Gastrocnemius medialis (tissue), 4 donors: ENCODE measurements around the gene LCN6. TPM values are rescaled to one million over a fixed set of nuclear protein-coding genes. Genes with fewer than 3 reads are reported as not detected.

Source experiments
- ATAC-seq, 2 donors: fragments of 150-250 bp; one replicate each; pipeline ENCODE4 v1.9.1; 2016
- DNase-seq, 2 donors: peaks; one replicate each; pipeline ENCODE4 v3.0.0-alpha.2; 2019
- H3K27ac ChIP-seq, 4 donors: fragments of 200-600 bp; sonication (generic); 1 replicate in 1 of 4; 2 replicates in 3 of 4; pipeline ENCODE4 v1.5.1; 2016 to 2018; ENCODE audit warnings: mild to moderate bottlenecking in 2 of 4, moderate library complexity in 1 of 4
- H3K27me3 ChIP-seq, 3 donors: fragments of 200-600 bp; sonication (generic) in 2 of 3; 1 replicate in 1 of 3; 2 replicates in 2 of 3; pipeline versions ENCODE4 v1.5.1 to v1.6.0; 2016 to 2019; ENCODE audit warnings: mild to moderate bottlenecking in 1 of 3, moderate library complexity in 1 of 3
- H3K36me3 ChIP-seq, 2 donors: fragments of 200-600 bp; sonication (generic) in 1 of 2; one replicate each; pipeline ENCODE4 v1.5.1; 2017 to 2018
- H3K4me1 ChIP-seq, 2 donors: fragments of 200-600 bp; sonication (generic) in 1 of 2; one replicate each; pipeline ENCODE4 v1.5.1; 2016 to 2017; ENCODE audit warnings: mild to moderate bottlenecking in 2 of 2
- H3K4me3 ChIP-seq, 4 donors: fragments of 200-600 bp; sonication (generic) in 3 of 4; 1 replicate in 1 of 4; 2 replicates in 3 of 4; pipeline ENCODE4 v1.5.1; 2016 to 2019; ENCODE audit warnings: mild to moderate bottlenecking in 2 of 4
- H3K9me3 ChIP-seq, 3 donors: fragments of 200-600 bp; sonication (generic) in 2 of 3; 1 replicate in 1 of 3; 2 replicates in 2 of 3; pipeline ENCODE4 v1.5.1; 2016 to 2019
- POLR2A ChIP-seq, 2 donors: fragments of 450-650 bp; IDR thresholded peaks; one replicate each; pipeline ENCODE4 v1.6.1; 2017; ENCODE audit warnings: antibody characterized with exemption in 2 of 2, mild to moderate bottlenecking in 2 of 2, moderate library complexity in 2 of 2
- in situ Hi-C, 4 donors: fragments of 200-750 bp; cut with MboI; loops; one replicate each; pipeline versions ENCODE4 v1.15.0 to v1.8.0; 2017; ENCODE audit warnings: low sequenced_read_pairs in 4 of 4
- intact Hi-C: fragments of 100-400 bp; cut with DNase I; formaldehyde crosslinking; loops from one replicate; pipeline ENCODE4 v1.15.1; 2023; ENCODE audit warnings: low total_unique reads
- total RNA-seq, 4 donors: library from RNA; depleted of rRNA; stranded (reverse); fragments of >200 nt; gene quantifications; one replicate each; pipeline versions ENCODE4 v1.1.0 to v1.2.3, GENCODE V29; 2016
- TF ChIP-seq, protein P1 (sequence below), 5 experiments: fragments of 450-650 bp in 3 of 5; fragments of 200-600 bp in 2 of 5; sonication (generic) in 2 of 5; IDR thresholded peaks in 4 of 5; conservative IDR thresholded peaks in 1 of 5; 1 replicate in 4 of 5; 2 replicates in 1 of 5; pipeline ENCODE4 v1.5.1; 2016 to 2019; ENCODE audit warnings: antibody characterized with exemption in 5 of 5, mild to moderate bottlenecking in 3 of 5, moderate library complexity in 3 of 5

The LCN6 gene
- total RNA-seq, 4 donors from 2014 or later, result 2.1 to 11.7 (median 3.7) TPM

DNA sequence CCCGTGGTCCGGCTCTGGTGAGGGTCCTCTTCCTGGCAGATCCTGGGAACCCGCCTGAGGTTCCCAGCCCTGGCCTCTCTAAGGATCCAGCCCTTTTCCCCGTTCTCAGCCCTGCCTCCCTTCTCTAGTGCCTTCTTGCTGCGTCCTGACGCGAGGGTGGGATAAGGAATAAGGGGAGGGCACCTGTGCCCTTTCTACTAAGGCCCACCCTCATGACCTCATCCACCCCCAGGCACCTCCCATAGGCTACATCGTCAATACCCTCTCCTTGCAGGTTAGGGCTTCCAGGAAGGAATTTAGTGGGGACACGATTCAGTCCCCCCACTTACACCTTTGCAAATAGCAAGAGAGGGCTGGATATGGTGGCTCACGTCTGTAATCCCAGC is 46.7 kb downstream of the LCN6 start:
- Histone ChIP-seq H3K4me1 (no peaks in the 10 kb centered on the region), H3K36me3 (no peaks in the 10 kb centered on the region), H3K27ac (no peak overlapping the region), H3K4me3 (no peak overlapping the region), H3K9me3 (no peaks in the 10 kb centered on the region), H3K27me3 (peaks cover 16 to 25% (median 24%) of the 10 kb centered on the region in 3 donors)
- ATAC-seq (no peak), DNase-seq (no peak)
- in situ Hi-C loops, result no loop called here
- TF ChIP-seq POLR2A (IDR thresholded peaks at IDR 0.05), result no peak
- intact Hi-C loops, result no loop called here

DNA sequence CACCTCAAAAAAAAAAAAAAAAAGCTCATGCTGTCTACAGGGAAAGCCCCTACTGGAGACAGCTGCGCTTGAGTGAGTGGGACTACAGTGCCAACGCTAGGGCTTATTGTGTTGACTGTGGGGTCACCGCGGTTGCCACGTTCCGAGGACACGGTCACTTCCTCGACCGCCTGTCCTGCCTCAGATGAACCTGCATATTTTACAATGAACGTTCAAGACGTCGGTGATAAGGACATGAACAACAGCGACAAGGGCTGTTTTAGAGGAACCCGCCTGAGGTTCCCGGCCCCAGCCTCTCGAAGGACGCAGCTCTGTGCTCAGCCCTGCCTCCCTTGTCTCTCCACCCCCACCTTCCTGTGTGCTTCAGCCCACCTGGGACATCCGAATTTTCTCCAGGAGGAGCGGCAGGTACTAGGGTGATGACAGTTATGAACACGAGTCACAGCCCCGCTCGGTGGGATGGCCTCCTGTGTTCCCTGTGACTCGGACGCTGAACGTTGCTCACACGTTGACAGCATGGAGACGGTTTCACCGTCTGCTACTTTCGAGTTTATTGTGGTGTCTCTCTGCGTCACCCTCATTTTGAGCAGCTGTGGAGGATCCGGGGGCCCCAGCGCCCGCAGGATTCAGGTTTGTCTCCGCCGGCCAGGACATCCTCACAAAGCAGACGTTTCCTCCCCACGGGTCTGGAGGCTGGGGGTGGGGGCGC is 47.2 kb downstream of the LCN6 start:
- H3K27ac ChIP-seq, result no peak overlapping the region
- peaks cover 16 to 30% (median 24%) of the 10 kb centered on the region in 3 donors for H3K27me3 ChIP-seq
- no peaks in the 10 kb centered on the region for H3K4me1 ChIP-seq
- H3K4me3 ChIP-seq, result no peak overlapping the region
- no peak for TF ChIP-seq POLR2A (IDR thresholded peaks at IDR 0.05)
- TF ChIP-seq, protein P1, sequence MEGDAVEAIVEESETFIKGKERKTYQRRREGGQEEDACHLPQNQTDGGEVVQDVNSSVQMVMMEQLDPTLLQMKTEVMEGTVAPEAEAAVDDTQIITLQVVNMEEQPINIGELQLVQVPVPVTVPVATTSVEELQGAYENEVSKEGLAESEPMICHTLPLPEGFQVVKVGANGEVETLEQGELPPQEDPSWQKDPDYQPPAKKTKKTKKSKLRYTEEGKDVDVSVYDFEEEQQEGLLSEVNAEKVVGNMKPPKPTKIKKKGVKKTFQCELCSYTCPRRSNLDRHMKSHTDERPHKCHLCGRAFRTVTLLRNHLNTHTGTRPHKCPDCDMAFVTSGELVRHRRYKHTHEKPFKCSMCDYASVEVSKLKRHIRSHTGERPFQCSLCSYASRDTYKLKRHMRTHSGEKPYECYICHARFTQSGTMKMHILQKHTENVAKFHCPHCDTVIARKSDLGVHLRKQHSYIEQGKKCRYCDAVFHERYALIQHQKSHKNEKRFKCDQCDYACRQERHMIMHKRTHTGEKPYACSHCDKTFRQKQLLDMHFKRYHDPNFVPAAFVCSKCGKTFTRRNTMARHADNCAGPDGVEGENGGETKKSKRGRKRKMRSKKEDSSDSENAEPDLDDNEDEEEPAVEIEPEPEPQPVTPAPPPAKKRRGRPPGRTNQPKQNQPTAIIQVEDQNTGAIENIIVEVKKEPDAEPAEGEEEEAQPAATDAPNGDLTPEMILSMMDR (IDR thresholded peaks at IDR 0.05 in 4 of 5, conservative IDR thresholded peaks at IDR 0.05 in 1 of 5), result no peak
- DNase-seq, result no peak
- intact Hi-C loops, result no loop called here
- in situ Hi-C loops, result no loop called here
- no peaks in the 10 kb centered on the region for H3K9me3 ChIP-seq
- no peaks in the 10 kb centered on the region for H3K36me3 ChIP-seq
- peak in 1 of 2 donors; percentile 43 for ATAC-seq

DNA sequence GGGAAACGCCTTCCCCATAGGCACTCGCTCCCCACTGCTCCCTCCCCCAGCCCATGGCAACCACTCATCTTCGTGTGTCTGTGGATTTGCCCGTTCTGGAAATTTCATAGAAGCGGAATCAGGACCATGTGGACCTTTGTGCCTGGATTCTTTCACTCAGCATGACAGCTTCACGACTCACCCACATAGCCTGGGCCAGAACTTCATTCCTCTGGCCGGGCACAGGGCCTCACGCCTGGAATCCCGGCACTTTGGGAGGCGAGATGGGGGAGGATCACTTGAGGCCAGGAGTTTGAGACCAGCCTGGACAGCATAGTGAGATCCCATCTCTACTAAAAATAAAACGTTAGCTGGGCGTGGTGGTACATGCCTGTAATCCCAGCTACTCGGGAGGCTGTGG is 48.0 kb downstream of the LCN6 start:
- Histone ChIP-seq H3K36me3 (no peaks in the 10 kb centered on the region), H3K4me3 (no peak overlapping the region), H3K27me3 (peaks cover 16 to 37% (median 26%) of the 10 kb centered on the region in 3 donors), H3K9me3 (no peaks in the 10 kb centered on the region), H3K4me1 (no peaks in the 10 kb centered on the region), H3K27ac (no peak overlapping the region)
- in situ Hi-C loops, result no loop called here
- no peak for TF ChIP-seq POLR2A (IDR thresholded peaks at IDR 0.05)
- TF ChIP-seq, protein P1 (IDR thresholded peaks at IDR 0.05 in 4 of 5, conservative IDR thresholded peaks at IDR 0.05 in 1 of 5), result no peak
- intact Hi-C loops, result no loop called here
- DNase-seq, result no peak
- no peak for ATAC-seq

DNA sequence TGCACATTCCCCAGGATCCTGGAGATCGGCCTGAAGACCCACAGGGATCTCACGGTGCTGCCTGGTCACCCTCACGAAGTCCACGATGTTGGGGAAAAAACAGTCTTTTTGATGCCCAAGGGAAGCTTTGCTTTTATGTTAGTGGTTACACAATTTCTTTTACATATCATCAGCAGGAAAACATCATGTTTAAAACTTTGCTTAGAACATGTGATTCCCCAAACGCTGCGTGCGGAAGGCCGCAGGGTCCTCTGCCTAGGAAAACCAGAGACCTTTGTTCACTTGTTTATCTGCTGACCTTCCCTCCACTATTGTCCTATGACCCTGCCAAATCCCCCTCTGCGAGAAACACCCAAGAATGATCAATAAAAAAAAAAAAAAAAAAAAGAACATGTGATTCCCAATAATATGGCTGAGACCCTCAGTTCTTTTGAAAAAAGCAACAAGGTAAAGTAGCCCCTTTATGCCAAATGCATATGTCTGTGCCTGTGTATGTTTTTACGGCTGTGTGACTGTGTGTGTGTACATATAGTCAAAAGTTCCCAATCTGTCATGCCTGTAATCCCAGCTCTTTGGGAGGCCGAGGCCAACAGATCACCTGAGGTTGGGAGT is 49.6 kb downstream of the LCN6 start:
- Histone ChIP-seq H3K27ac (no peak overlapping the region), H3K4me1 (peaks cover 3% of the 10 kb centered on the region in 2 donors), H3K9me3 (no peaks in the 10 kb centered on the region), H3K4me3 (no peak overlapping the region), H3K36me3 (no peaks in the 10 kb centered on the region), H3K27me3 (peaks cover 16 to 37% (median 26%) of the 10 kb centered on the region in 3 donors)
- DNase-seq (no peak), ATAC-seq (no peak)
- TF ChIP-seq, protein P1 (IDR thresholded peaks at IDR 0.05 in 4 of 5, conservative IDR thresholded peaks at IDR 0.05 in 1 of 5), result no peak
- no peak for TF ChIP-seq POLR2A (IDR thresholded peaks at IDR 0.05)
- in situ Hi-C loops (no loop called here), intact Hi-C loops (no loop called here)

DNA sequence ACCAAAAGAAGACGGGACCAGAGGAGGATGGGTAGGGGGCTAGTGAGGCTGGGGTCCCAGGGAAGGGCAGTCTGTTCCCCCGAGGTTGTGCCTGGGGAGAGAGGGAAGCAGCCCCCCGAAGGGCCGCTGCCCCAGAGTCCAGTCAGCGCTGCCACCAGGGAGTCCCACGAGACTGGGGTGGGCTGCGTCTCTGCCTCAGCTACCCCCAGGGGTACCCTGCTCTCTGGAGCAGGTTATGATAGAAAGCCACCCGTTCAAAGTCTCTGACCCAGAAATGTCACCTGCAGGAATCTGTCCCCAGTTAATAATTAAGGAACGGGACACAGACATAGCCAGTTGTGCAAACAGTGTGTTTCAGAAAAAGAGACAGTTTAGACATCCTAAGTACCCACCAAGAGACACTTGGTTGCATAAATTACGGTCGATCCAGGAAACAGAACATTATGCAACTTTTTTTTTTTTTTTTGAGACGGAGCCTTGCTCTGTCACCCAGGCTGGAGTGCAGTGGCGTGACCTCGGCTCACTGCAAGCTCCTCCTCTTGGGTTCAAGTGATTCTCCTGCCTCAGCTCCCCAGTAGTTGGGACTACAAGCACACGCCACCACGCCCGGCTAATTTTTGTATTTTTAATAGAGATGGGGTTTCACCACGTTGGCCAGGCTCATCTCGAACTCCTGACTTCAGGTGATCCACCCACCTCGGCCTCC is 50.4 kb downstream of the LCN6 start:
- Histone ChIP-seq H3K4me1 (peaks cover 3 to 5% of the 10 kb centered on the region in 2 donors), H3K9me3 (no peaks in the 10 kb centered on the region), H3K4me3 (no peak overlapping the region), H3K27me3 (peaks cover 16 to 37% (median 26%) of the 10 kb centered on the region in 3 donors), H3K27ac (no peak overlapping the region), H3K36me3 (no peaks in the 10 kb centered on the region)
- ATAC-seq, result no peak
- intact Hi-C loops (no loop called here), in situ Hi-C loops (no loop called here)
- DNase-seq, result no peak
- TF ChIP-seq, protein P1 (IDR thresholded peaks at IDR 0.05 in 4 of 5, conservative IDR thresholded peaks at IDR 0.05 in 1 of 5), result no peak
- no peak for TF ChIP-seq POLR2A (IDR thresholded peaks at IDR 0.05)
